TTC549 (cell line): ENCODE data around the gene CA11.
"Not testable (repeated sequence)": the region's sequence is repeated elsewhere in the genome, so short reads cannot be mapped to it uniquely, and the experiment has no call there.

Experiments
- FAIRE-seq: peaks from 2 replicates; lab custom pipeline; 2012; peaks lifted over from hg19 to GRCh38; lab: Jason Lieb, UNC

Gene CA11

GRCh38 chr19:48669903-48670668 is 24.1 kb upstream of the CA11 start:
- FAIRE-seq = no peak

- no peak for FAIRE-seq
Observed at GRCh38 chr19:48668761-48669160, 22.8 kb upstream of the CA11 start.

GRCh38 chr19:48668332-48668731 is 22.3 kb upstream of the CA11 start:
- FAIRE-seq = no peak

DNA sequence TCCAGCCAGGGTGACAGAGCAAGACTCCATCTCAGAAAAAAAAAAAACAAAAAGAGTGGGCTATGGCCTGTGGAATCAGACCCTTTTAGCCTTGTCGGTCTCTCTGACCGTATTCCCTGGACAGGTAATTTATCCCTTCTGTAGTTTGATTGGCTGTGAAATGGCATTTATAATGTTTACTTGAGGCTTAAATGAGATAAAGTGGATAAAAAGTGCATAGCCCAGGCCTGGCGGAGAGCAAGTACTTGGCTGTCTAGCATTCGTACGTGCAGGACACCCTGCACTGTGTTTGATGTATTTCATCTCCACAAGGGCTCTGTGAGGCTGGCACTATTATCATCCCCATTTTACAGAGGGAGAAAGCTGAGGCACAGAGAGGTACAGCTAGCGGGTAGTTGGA is 19.8 kb upstream of the CA11 start:
- no peak for FAIRE-seq

GRCh38 chr19:48664476-48664875 is 18.5 kb upstream of the CA11 start:
- no peak for FAIRE-seq

DNA sequence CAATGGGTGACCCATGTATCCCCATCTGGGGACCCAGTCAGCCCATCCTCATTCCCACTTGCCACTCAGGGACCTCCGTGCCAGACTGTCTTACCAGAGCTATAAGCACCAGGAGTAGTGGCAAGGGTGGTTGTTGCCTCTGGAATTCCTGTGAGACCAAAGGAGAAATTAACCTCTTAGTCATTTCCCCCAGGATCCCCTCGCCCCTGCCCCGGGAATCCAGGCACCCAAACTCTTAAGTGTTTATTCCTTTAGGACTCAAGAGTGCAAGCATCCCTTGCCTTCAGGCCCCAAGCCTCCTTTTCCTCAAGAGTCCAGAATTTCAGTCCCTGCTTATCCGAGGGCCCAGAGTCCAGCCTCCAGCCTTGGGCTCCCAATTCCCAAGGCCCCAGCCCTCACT is 17.7 kb upstream of the CA11 start:
- no peak for FAIRE-seq

GRCh38 chr19:48661711-48662090 is 15.7 kb upstream of the CA11 start:
- FAIRE-seq = no peak

DNA sequence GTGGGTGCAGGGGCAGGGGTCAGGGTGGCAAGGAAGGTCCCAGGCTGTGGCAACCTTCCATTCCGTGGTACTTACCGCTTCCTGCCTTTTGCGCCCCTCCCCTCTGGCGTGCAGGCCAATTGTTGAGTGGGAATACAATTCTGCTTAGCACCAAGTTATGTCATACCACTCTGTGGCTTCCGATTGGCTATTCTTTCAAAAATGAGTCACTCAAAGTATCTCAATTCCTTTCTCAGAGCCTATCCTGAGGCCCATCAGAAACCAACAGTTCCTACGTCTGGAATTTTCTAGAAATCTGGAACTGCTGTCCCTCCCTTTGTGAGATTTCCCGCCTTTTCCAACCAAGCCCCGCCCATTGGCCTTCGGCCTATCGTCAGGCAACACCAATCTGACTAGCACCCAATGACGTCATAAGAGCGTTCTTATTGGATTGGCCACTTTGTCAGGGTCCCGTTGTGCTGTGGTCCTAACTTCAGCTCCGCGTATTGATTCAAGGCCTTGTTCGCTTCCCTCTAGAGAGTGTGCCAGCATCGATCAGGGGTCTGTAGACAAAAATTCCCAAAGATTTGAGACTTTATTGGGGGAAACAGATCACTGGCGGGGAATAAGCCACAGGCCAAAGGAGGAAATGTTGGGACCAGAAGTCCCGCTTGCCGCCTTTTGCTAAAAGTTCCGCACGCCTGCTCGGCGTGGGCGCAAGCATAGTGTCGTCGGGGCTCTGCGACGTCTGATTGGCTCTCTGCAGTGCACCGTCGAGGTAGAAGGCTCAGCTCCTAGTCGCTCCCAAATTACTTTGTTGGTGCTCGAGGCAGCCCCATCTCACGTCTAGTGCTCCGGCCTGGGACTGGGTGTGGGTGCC is 15.1 kb upstream of the CA11 start:
- FAIRE-seq = peak; percentile 99

DNA sequence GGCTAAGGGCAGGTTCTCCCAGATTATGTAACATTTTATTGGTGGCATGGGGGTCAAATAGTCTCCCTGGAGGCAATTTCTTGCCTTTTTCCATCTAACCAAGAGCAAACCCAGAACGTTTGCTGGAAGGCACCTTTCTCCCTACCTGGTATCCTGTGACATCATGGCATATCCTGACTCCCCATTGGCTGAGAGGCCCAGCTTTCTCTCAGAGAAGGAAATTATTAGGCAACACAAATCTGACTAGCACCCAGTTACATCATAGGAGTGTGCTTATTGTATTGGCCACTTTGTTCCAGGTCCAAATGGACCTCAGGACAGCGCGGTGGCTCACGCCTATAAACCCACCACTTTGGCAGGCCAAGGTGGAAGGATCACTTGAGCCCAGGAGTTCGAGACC is 13.8 kb upstream of the CA11 start:
- FAIRE-seq = no peak

DNA sequence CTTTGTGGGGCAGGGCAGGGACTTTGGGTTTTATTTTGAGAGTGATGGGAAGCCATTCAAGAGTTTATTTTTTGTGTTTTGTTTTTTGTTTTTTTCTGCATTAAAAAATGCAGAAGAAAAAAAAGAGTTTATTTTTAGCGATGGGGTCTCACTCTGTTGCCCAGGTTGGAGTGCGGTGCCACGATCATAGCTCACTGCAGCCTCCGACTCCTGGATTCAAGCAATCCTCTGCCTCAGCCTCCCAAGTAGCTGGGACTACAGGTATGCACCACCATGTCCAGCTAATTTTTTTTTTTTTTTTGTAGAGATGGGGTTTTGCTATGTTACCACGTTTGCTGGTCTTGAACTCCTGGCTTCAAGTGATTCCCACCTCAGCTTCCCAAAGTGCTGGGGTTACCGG is 12.5 kb upstream of the CA11 start:
- FAIRE-seq = no peak

DNA sequence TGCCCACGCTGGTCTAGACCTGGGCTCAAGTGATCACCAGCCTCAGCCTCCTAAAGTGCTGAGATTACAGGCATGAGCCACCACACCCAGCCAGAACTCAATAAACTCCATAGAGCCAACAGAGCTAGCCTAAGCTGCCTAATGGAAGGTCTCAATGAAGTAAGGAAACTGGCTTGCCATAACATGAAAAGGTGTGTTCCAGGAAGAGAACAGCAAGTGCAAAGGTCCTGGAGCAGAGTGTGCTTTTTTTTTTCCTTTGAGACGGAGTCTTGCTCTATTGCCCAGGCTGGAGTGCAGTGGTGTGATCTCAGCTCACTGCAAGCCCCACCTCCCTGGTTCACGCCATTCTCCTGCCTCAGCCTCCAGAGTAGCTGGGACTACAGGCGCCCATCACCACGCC is 11.8 kb upstream of the CA11 start:
- FAIRE-seq = not testable (repeated sequence)

DNA sequence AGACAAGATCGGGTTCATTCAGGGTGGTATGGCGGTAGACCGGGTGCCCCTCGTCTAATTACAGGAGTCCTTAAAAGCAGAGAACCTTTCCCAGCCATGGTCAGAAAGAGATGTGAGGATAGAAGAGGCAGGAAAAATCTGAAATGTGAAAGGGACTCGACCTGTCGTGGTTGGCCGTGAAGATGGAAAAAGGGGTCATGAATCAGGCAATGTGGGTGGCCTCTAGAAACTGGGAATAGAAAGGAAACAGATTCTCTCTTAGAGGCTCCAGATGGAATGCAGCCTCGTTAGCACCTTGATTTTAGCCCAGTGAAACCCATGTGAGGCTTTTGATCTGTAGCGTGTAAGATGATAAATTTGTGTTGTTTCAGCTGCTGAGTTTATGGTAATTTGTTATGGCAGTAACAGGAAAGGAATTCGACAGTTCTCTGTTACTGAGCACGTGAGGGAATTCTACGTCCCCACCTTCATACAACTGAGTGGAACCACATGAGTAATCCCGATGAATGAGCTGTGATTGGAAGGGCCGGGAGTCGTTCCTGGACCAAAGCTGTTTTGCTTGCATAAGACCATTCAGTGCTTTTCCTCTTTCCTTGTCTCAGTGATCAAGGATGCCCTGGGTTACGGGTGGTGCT is 11.0 kb upstream of the CA11 start:
- FAIRE-seq = no peak

DNA sequence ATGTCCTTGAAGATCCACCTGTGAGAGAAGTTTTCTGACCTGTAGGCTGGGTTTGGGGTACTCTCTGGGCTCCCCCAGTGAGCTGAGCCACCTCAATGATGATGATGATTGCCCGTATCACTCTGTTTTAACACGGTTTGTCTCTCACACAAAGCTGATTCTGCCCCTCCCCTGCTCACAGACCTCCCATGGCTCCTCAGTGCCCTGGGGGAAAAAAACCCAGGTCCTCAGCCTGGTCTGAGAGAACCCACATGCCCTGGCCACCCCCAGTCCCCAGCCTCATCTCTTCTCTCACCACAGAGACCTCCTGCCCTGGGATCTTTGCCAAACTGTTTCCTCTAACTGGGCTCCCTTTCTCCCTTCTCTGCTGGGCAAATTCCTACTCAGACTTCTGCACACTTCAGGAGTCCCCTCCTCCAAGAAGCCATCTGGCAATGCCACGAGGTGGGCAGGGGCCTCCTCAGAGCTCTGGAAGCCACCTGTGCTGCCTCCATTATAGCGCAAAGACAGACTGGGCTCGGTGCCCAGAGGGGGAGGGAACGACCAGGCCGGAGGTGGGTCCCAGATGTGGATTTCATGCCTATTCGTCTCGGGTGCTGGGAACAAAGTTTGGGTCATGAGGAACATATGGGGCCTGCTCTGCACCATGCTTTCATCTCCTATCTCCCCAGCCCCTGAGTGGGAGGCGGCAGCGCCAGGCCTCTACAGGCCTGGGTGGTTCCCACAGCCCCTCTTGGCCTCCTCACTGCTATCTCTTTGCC is 8.5 kb upstream of the CA11 start:
- FAIRE-seq = no peak

DNA sequence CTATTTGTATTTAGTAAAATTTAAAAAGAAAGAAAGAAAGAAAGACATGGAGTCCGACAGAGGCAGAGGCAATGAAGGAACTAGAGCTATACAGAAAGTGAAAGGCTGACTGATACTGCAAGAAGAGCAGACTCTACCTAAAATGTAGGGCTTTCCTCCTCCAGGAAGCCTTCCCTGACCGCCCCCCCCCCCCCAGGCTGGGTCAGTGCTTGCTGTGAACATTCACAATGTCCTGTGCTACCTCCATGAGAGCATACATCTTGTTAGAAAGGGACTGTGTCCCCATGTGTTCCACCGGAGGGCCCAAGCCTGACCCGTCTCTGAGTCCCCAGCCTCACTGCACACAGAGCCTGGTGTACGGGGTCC is 5.7 kb upstream of the CA11 start:
- no peak for FAIRE-seq

- no peak for FAIRE-seq
Observed at GRCh38 chr19:48650974-48651682, 5.1 kb upstream of the CA11 start.

- no peak for FAIRE-seq
Observed at GRCh38 chr19:48648134-48648533, 2.1 kb upstream of the CA11 start.

DNA sequence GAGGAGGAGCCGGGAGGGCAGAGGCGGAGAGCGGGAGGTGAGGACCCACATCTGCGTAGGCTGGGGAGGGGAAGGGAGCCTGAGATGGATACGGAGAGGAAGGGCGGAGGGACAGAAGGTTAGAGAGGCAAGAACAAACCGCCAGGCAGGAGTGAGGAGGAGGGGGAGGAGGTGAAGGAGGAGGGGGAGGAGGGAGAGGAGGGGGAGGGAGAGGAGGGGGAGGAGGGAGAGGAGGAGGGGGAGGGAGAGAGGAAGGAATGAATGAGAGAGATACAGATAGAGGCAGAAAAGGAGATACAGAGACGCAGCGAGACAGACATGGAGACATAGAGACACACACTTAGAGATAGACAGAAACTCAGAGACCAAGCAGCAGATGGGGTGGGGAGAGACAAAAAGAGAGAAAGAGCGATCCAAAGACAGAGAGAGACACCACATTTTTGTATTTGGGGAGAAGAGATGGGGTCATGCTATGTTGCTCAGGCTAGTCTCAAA is 782 bp upstream of the CA11 start:
- no peak for FAIRE-seq

- FAIRE-seq = no peak
Observed at GRCh38 chr19:48645620-48646000, 377 bp downstream of the CA11 start.

DNA sequence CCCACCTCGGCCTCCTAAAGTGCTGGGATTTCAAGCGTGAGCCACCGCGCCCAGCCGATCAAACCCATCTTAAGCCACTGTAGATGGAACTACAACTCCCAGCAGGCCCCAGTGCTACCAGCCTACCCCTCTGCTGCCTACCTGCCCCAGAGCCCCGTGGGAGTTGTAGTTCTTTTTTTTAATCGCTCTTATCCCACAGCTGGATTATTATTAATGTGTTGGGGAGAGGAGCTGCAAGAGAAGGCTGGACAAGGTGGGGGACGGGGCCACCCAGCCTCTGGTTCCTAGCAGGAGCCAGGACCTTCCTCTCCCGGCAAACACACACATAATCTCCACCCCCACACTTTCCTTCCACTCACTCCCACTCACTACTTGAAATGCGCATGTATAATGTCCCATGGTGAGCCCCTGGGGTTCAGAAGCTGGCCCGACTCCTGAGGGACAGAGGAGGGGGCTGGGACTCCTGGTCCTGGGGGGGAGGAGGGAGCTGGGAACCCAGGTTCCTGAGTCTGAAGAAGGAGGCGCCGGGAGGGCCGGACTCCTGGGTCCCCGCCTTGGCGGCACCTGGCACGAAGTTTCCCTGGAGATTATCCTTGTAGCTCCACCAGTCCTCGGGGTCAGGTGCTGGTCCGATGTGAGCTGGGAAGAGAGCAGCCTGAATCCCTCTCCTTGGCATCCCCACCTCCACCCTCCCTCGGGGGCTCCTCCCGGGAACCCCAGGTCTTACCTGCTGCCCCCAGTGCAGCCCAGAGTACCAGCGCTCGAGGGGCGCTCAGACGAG is 958 bp downstream of the CA11 start:
- peak; percentile 15 for FAIRE-seq

DNA sequence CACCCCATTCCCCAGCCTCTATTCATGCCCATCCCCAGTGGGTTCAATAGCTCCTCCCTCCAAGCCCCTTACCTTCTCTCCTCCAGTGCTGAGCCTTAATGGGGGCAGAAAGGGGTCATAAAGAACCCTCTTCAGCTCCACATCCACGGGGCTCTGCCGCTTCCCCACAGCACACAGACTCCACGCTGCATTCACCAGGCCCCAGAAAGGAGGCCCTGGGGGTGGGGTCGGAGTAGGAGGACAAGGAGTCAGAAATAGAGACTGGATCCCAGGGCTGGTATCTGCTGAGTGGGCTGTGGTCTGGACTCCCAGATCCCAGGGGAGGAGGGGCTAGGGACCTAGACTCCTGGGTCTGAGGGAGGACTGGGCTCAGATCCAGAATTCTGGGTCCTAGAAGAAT is 1.6 kb downstream of the CA11 start:
- FAIRE-seq = no peak

GRCh38 chr19:48642862-48643261 is 3.1 kb downstream of the CA11 start:
- FAIRE-seq = no peak
